Measurements from ENCODE around the gene ASGR1.

ASGR1 gene

GRCh38 chr17:7133424-7133823 is 45.7 kb downstream of the ASGR1 start:
- Histone ChIP-seq H3K36me3 (ENCODE audit: low read depth) (no peaks in the 10 kb centered on the region), H3K4me1 (ENCODE audit: insufficient read depth, poor library complexity, severe bottlenecking) (no peaks in the 10 kb centered on the region), H3K27me3 (ENCODE audit: insufficient read depth, poor library complexity, severe bottlenecking) (no peaks in the 10 kb centered on the region), H3K27ac (ENCODE audit: poor library complexity, severe bottlenecking) (no peak overlapping the region), H3K4me3 (ENCODE audit: severe bottlenecking) (no peak overlapping the region), H3K9me3 (ENCODE audit: severe bottlenecking) (no peaks in the 10 kb centered on the region)
- ATAC-seq (ENCODE audit: low read depth) (no peak), DNase-seq (ENCODE audit: low spot score) (no peak)
- TF ChIP-seq, protein P1, sequence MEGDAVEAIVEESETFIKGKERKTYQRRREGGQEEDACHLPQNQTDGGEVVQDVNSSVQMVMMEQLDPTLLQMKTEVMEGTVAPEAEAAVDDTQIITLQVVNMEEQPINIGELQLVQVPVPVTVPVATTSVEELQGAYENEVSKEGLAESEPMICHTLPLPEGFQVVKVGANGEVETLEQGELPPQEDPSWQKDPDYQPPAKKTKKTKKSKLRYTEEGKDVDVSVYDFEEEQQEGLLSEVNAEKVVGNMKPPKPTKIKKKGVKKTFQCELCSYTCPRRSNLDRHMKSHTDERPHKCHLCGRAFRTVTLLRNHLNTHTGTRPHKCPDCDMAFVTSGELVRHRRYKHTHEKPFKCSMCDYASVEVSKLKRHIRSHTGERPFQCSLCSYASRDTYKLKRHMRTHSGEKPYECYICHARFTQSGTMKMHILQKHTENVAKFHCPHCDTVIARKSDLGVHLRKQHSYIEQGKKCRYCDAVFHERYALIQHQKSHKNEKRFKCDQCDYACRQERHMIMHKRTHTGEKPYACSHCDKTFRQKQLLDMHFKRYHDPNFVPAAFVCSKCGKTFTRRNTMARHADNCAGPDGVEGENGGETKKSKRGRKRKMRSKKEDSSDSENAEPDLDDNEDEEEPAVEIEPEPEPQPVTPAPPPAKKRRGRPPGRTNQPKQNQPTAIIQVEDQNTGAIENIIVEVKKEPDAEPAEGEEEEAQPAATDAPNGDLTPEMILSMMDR (IDR thresholded peaks at IDR 0.05; ENCODE audit: poor library complexity, severe bottlenecking): peak; percentile 11

GRCh38 chr17:7132511-7133094 is 46.6 kb downstream of the ASGR1 start:
- Histone ChIP-seq H3K9me3 (ENCODE audit: severe bottlenecking) (no peaks in the 10 kb centered on the region), H3K4me1 (ENCODE audit: insufficient read depth, poor library complexity, severe bottlenecking) (no peaks in the 10 kb centered on the region), H3K36me3 (ENCODE audit: low read depth) (no peaks in the 10 kb centered on the region), H3K27ac (ENCODE audit: poor library complexity, severe bottlenecking) (no peak overlapping the region), H3K4me3 (ENCODE audit: severe bottlenecking) (no peak overlapping the region), H3K27me3 (ENCODE audit: insufficient read depth, poor library complexity, severe bottlenecking) (no peaks in the 10 kb centered on the region)
- ATAC-seq (ENCODE audit: low read depth) (no peak), DNase-seq (ENCODE audit: low spot score) (no peak)
- TF ChIP-seq, protein P1 (IDR thresholded peaks at IDR 0.05; ENCODE audit: poor library complexity, severe bottlenecking): no peak

- Histone ChIP-seq H3K4me3 (ENCODE audit: severe bottlenecking) (no peak overlapping the region), H3K4me1 (ENCODE audit: insufficient read depth, poor library complexity, severe bottlenecking) (no peaks in the 10 kb centered on the region), H3K27ac (ENCODE audit: poor library complexity, severe bottlenecking) (no peak overlapping the region), H3K27me3 (ENCODE audit: insufficient read depth, poor library complexity, severe bottlenecking) (no peaks in the 10 kb centered on the region), H3K36me3 (ENCODE audit: low read depth) (no peaks in the 10 kb centered on the region), H3K9me3 (ENCODE audit: severe bottlenecking) (no peaks in the 10 kb centered on the region)
- DNase-seq (ENCODE audit: low spot score) (no peak), ATAC-seq (ENCODE audit: low read depth) (no peak)
- TF ChIP-seq, protein P1 (IDR thresholded peaks at IDR 0.05; ENCODE audit: poor library complexity, severe bottlenecking): no peak
These were observed 47.8 kb downstream of the ASGR1 start for GRCh38 chr17:7131423-7131791.

DNA sequence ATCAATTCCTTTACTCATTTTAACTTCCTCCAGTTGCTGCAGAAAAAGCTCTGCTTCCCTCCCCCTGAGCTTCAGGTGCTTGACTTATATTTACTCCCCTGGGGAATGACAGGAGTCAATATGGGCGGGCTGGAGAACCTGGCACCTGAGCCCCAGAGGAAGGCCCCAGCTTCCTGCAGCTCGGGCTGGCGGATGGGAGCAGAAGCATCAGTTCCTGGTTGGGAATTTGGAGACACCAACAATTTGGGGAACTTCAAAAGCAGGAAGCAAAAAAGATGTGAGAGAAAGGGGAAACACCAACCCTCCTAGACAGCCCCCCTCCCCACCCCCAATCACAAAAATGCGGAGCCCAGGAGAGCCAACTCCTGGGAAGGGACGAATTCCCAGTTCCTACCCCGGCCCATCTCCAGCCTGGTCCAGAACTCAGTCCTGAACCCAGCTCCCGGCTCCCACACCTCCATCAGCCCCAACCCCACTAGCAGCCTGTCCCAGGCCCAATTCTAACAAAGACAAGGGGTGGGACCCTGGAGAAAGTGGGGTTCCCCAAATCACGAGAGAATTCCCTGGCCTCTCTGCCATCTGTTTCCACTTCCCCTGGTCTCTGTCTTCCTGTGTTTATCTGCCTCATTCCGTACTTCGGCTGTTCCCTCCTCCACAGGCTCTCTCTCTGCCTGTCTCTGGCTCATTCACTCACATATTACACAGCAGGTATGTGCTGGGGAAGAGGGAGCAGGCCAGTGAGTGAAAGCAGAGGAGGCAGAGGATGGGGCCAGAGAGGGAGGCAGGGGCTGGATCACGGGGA is 48.3 kb downstream of the ASGR1 start:
- H3K9me3 ChIP-seq (ENCODE audit: severe bottlenecking): no peaks in the 10 kb centered on the region
- TF ChIP-seq, protein P1 (IDR thresholded peaks at IDR 0.05; ENCODE audit: poor library complexity, severe bottlenecking): no peak
- DNase-seq (ENCODE audit: low spot score): no peak
- no peak for ATAC-seq (ENCODE audit: low read depth)
- H3K27me3 ChIP-seq (ENCODE audit: insufficient read depth, poor library complexity, severe bottlenecking): no peaks in the 10 kb centered on the region
- no peak overlapping the region for H3K27ac ChIP-seq (ENCODE audit: poor library complexity, severe bottlenecking)
- no peak overlapping the region for H3K4me3 ChIP-seq (ENCODE audit: severe bottlenecking)
- H3K36me3 ChIP-seq (ENCODE audit: low read depth): no peaks in the 10 kb centered on the region
- no peaks in the 10 kb centered on the region for H3K4me1 ChIP-seq (ENCODE audit: insufficient read depth, poor library complexity, severe bottlenecking)

- no peaks in the 10 kb centered on the region for H3K27me3 ChIP-seq (ENCODE audit: insufficient read depth, poor library complexity, severe bottlenecking)
- no peak for DNase-seq (ENCODE audit: low spot score)
- no peaks in the 10 kb centered on the region for H3K4me1 ChIP-seq (ENCODE audit: insufficient read depth, poor library complexity, severe bottlenecking)
- no peak for ATAC-seq (ENCODE audit: low read depth)
- no peak overlapping the region for H3K27ac ChIP-seq (ENCODE audit: poor library complexity, severe bottlenecking)
- no peaks in the 10 kb centered on the region for H3K9me3 ChIP-seq (ENCODE audit: severe bottlenecking)
- no peak overlapping the region for H3K4me3 ChIP-seq (ENCODE audit: severe bottlenecking)
- TF ChIP-seq, protein P1 (IDR thresholded peaks at IDR 0.05; ENCODE audit: poor library complexity, severe bottlenecking): no peak
- no peaks in the 10 kb centered on the region for H3K36me3 ChIP-seq (ENCODE audit: low read depth)
These were observed 49.9 kb downstream of the ASGR1 start for GRCh38 chr17:7129311-7129710.

All from RWPE2 (cell line).